ENCODE data around the gene LPO. TPM values are rescaled to one million over a fixed set of nuclear protein-coding genes. Genes with fewer than 3 reads are reported as not detected.
A peak's percentile ranks its signal among the peaks of the same experiment; 100 is the strongest.

Gene LPO
- total and polyA plus RNA-seq, 9 of the 15 experiments (the other 6 are each of a cell fraction or from before 2014, with no cell fraction given) = 0.07 to 0.11 TPM; not detected in 7

- TF ChIP-seq TCF3 (CRISPR knock-in tag; IDR thresholded peaks at IDR 0.05) (peak; percentile 72), NFE2 (IDR thresholded peaks at IDR 0.05; ENCODE audit: low read depth) (peak; percentile 97), MEIS2 (IDR thresholded peaks at IDR 0.05; ENCODE audit: partially characterized antibody) (peak; percentile 97), DLX4 (CRISPR knock-in tag; IDR thresholded peaks at IDR 0.05) (no peak), ELK3 (CRISPR knock-in tag; IDR thresholded peaks at IDR 0.05) (no peak), FOXJ3 (CRISPR knock-in tag; IDR thresholded peaks at IDR 0.05) (no peak), ETV1 (tag; conservative IDR thresholded peaks at IDR 0.05; ENCODE audit: low read depth) (0 out of 2 replicates have a peak, but pooled peaks have one; percentile 29), TCF15 (CRISPR knock-in tag; IDR thresholded peaks at IDR 0.05) (no peak), CEBPG (CRISPR knock-in tag; IDR thresholded peaks at IDR 0.05) (no peak), CEBPG (tag; conservative IDR thresholded peaks at IDR 0.05 in 1 of 2, IDR thresholded peaks at IDR 0.05 in 1 of 2) (no peak), MGA (IDR thresholded peaks at IDR 0.05) (no peak), NCOA1 (IDR thresholded peaks at IDR 0.05; ENCODE audit: low read depth) (0 out of 2 replicates have a peak, but pooled peaks have one; percentile 23), ZNF165 (CRISPR knock-in tag; IDR thresholded peaks at IDR 0.05; ENCODE audit: borderline replicate concordance) (no peak), NCOR1 (IDR thresholded peaks at IDR 0.05) (peak; percentile 59), ZNF551 (CRISPR knock-in tag; IDR thresholded peaks at IDR 0.05) (no peak)
These were observed 51.5 kb downstream of the LPO start (continued) for GRCh38 chr17:58289869-58290268.

Data from K562 (cell line).